K562 (cell line): ENCODE results near the gene BHLHE23. TPM values are rescaled to one million over a fixed set of nuclear protein-coding genes. Genes with fewer than 3 reads are reported as not detected.

ENCODE experiments used
- ATAC-seq: fragments of 200-7000 bp; cut with Tn5 transposase; 3 replicates; pipeline ENCODE4 v1.9.1; 2020; ENCODE audit warnings: moderate library complexity
- BruUV-seq: library from RNA; stranded (reverse); fragments of 400-500 nt; replicated peaks from 2 replicates; lab custom pipeline; 2021; lab: Mats Ljungman, UMichigan
- CTCF ChIA-PET: fragments of 300-600 bp; formaldehyde crosslinking; extraction: SDS; loops from one replicate; lab custom pipeline; 2021; ENCODE audit warnings: low intra/inter-chr PET ratio; lab: Yijun Ruan, JAX
- POLR2A ChIA-PET: fragments of 300-600, 350-650 bp; sonication (Branson Sonifier 250); formaldehyde crosslinking; extraction: SDS; loops from one replicate; lab custom pipeline; 2021; ENCODE audit warnings: antibody characterized with exemption, inconsistent platforms; lab: Yijun Ruan, JAX
- DNase-seq, 4 experiments: peaks; one replicate each; pipeline versions ENCODE4 v3.0.0 to v3.0.0-alpha.2; 2011 to 2018; ENCODE audit warnings: low spot score in 3 of 4, mixed read lengths in 3 of 4; ENCODE audit errors: extremely low read depth in 1 of 4
- FAIRE-seq: peaks from 2 replicates; lab custom pipeline; 2011; peaks lifted over from hg19 to GRCh38; lab: Jason Lieb, UNC
- H2AFZ ChIP-seq: 2 replicates; pipeline ENCODE4 v1.6.0; 2011; ENCODE audit warnings: low read depth, low read length, control low read depth, inconsistent platforms
- H3K27ac ChIP-seq: fragments of 200-600 bp; 3 replicates; pipeline ENCODE4 v1.8.0; 2011; ENCODE audit warnings: low read depth, mild to moderate bottlenecking, control low read depth, inconsistent platforms, low read length, moderate library complexity, mixed read lengths; ENCODE audit errors: extremely low read depth
- H3K27me3 ChIP-seq, 2 experiments: fragments of 300-600 bp in 1 of 2; 2 replicates in 1 of 2; 3 replicates in 1 of 2; pipeline versions ENCODE4 v1.6.0 to v1.8.0; 2011; ENCODE audit warnings: inconsistent platforms in 2 of 2, low read length in 2 of 2, mild to moderate bottlenecking in 1 of 2, mixed read lengths in 1 of 2, moderate library complexity in 1 of 2; ENCODE audit not compliant: control insufficient read depth in 2 of 2, insufficient read depth in 2 of 2
- H3K36me3 ChIP-seq: fragments of 300-600 bp; 3 replicates; pipeline ENCODE4 v1.8.0; 2011; ENCODE audit warnings: mild to moderate bottlenecking, low read length, inconsistent platforms; ENCODE audit not compliant: control insufficient read depth, insufficient read depth
- H3K4me1 ChIP-seq, 2 experiments: fragments of 200-600 bp in 1 of 2; replicated peaks in 1 of 2; 2 replicates in 1 of 2; 3 replicates in 1 of 2; pipeline versions ENCODE4 v1.5.1 to v1.8.0; 2011; ENCODE audit warnings: inconsistent platforms in 2 of 2, low read length in 2 of 2, mild to moderate bottlenecking in 1 of 2, mixed read lengths in 1 of 2, moderate library complexity in 1 of 2; ENCODE audit not compliant: control insufficient read depth in 2 of 2, insufficient read depth in 2 of 2
- H3K4me2 ChIP-seq: 2 replicates; pipeline ENCODE4 v1.6.1; 2011; ENCODE audit warnings: low read length, control low read depth, inconsistent platforms, mixed read lengths; ENCODE audit not compliant: insufficient read depth
- H3K4me3 ChIP-seq: fragments of 200-600 bp; sonication (generic), shearing (Covaris generic); 2 replicates; pipeline ENCODE4 v1.5.1; 2016; ENCODE audit warnings: control low read depth, inconsistent platforms
- H3K79me2 ChIP-seq: fragments of 200-600 bp; 3 replicates; pipeline ENCODE4 v1.8.0; 2011; ENCODE audit warnings: low read length, inconsistent platforms; ENCODE audit not compliant: control insufficient read depth, insufficient read depth
- H3K9ac ChIP-seq, 2 experiments: 2 replicates each; pipeline versions ENCODE4 v1.6.0 to v1.6.1; 2011; ENCODE audit warnings: low read depth in 2 of 2, low read length in 2 of 2, control low read depth in 1 of 2, inconsistent platforms in 1 of 2, mild to moderate bottlenecking in 1 of 2, mixed read lengths in 1 of 2; ENCODE audit not compliant: insufficient read depth in 1 of 2
- H3K9me1 ChIP-seq: one replicate; pipeline ENCODE4 v1.6.0; 2011; ENCODE audit warnings: inconsistent platforms, mild to moderate bottlenecking, low read length, moderate library complexity; ENCODE audit not compliant: control insufficient read depth, insufficient read depth
- H3K9me3 ChIP-seq: replicated peaks from 2 replicates; pipeline ENCODE4 v1.5.1; 2011; ENCODE audit warnings: low read depth, low read length, inconsistent platforms; ENCODE audit not compliant: control insufficient read depth, insufficient read depth
- H4K20me1 ChIP-seq: replicated peaks from 2 replicates; pipeline ENCODE4 v1.6.1; 2011; ENCODE audit warnings: low read length, inconsistent platforms, mixed read lengths; ENCODE audit not compliant: control insufficient read depth, insufficient read depth
- CBX5 ChIP-seq: IDR thresholded peaks from 2 replicates; pipeline ENCODE4 v1.6.1; 2014; ENCODE audit warnings: low read depth, borderline replicate concordance
- CXXC5 ChIP-seq: fragments of 250-450 bp; sonication (Bioruptor Pico); IDR thresholded peaks from 2 replicates; pipeline ENCODE4 v1.8.0; 2022; ENCODE audit warnings: inconsistent platforms, mild to moderate bottlenecking, moderate library complexity
- GATAD2A ChIP-seq: fragments of 450-650 bp; IDR thresholded peaks from 2 replicates; pipeline ENCODE4 v1.6.1; 2017
- ZNF263 ChIP-seq: sonication (generic); formaldehyde crosslinking; IDR thresholded peaks from 2 replicates; pipeline ENCODE4 v1.8.0; 2022; ENCODE audit warnings: mild to moderate bottlenecking, missing genetic modification reagents, borderline replicate concordance
- ZNF436 ChIP-seq: fragments of 250-450, 450-650 bp; sonication (Bioruptor Pico); formaldehyde crosslinking; IDR thresholded peaks from 2 replicates; pipeline ENCODE4 v1.7.0; 2020; ENCODE audit warnings: mild to moderate bottlenecking
- ZNF561 ChIP-seq: fragments of 450-650 bp; formaldehyde crosslinking; conservative IDR thresholded peaks from 2 replicates; pipeline ENCODE4 v1.4.0; 2020; ENCODE audit warnings: mild to moderate bottlenecking, moderate library complexity
- WGBS: fragments of 100-300 bp; shearing (Covaris generic); methylation state at CpG from one replicate; pipeline ENCODE4 v1.1.6; 2016; ENCODE audit warnings: low coverage, mixed read lengths; ENCODE audit not compliant: insufficient coverage; ENCODE audit errors: missing lambda C conversion rate; 5-methylcytosine and 5-hydroxymethylcytosine counted together
- in situ Hi-C: fragments of 300-500 bp; cut with MboI; formaldehyde crosslinking; loops from 4 replicates; pipeline ENCODE4 v1.15.0; 2018; ENCODE audit warnings: inconsistent platforms, mixed read lengths
- intact Hi-C: fragments of 100-400 bp; cut with micrococcal nuclease; formaldehyde crosslinking; loops from 2 replicates; pipeline ENCODE4 v1.14.2; 2022
- polyA plus RNA-seq, 8 experiments: library from polyadenylated mRNA; depleted of rRNA in 4 of 8; stranded (reverse) in 5 of 8; unstranded in 3 of 8; fragments of >200 nt; fragmentation: Nextera tagmentation in 2 of 8; fragmentation: Illumina TruSeq in 1 of 8; extraction: Ambion mirVana in 2 of 8; extraction: Trizol in 1 of 8; gene quantifications; 2 replicates each; pipeline versions ENCODE4 v1.2.1 to v1.2.3, GENCODE V29; 2011 to 2014; ENCODE audit warnings: inconsistent platforms in 1 of 8, missing spikeins in 1 of 8
- total RNA-seq, 7 experiments: library from RNA; depleted of rRNA in 6 of 7; stranded (reverse); fragments of >200 nt in 6 of 7; fragmentation: Illumina TruSeq in 2 of 7; extraction: Trizol in 2 of 7; gene quantifications; 2 replicates each; pipeline versions ENCODE4 v1.2.1 to v1.2.3, GENCODE V29; 2011 to 2021; ENCODE audit warnings: low replicate concordance in 1 of 7
- TF ChIP-seq, protein P1 (sequence below): fragments of 450-650 bp; conservative IDR thresholded peaks from 2 replicates; pipeline ENCODE4 v1.6.1; 2016; ENCODE audit warnings: missing genetic modification characterization, low read depth, mild to moderate bottlenecking, control low read depth, missing compliant biosample characterization
- TF ChIP-seq, protein P2 (sequence below): fragments of 450-650 bp; IDR thresholded peaks from 2 replicates; pipeline ENCODE4 v1.7.1; 2018; ENCODE audit warnings: mild to moderate bottlenecking, low read depth; ENCODE audit not compliant: partially characterized antibody

BHLHE23 gene
- total and polyA plus RNA-seq, 9 of the 15 experiments (the other 6 are each of a cell fraction or from before 2014, with no cell fraction given) = not detected

DNA sequence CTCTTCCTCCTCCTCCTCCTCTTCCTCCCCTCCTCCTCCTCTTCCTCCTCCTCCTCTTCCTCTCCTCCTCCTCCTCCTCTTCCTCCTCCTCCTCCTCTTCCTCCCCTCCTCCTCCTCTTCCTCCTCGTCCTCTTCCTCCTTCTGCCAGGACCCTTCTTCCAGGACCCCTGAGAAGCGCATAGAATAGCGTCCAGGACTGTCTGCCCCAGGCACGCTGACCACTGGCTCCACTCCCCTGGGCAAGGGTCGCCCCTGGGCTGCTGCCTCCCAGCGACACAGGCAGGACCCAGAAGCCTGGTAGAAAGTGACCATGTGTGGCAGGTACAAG, 42.4 kb upstream of the BHLHE23 start:
- H3K9ac ChIP-seq = no peak overlapping the region
- no peaks in the 10 kb centered on the region for H3K9me3 ChIP-seq
- no peak overlapping the region for H2AFZ ChIP-seq
- intact Hi-C loops (no loop called here), in situ Hi-C loops (no loop called here)
- ChIA-PET POLR2A (no interaction called here), CTCF (no interaction called here)
- no peak for ATAC-seq
- no peaks in the 10 kb centered on the region for H3K79me2 ChIP-seq
- H3K9me1 ChIP-seq = peaks cover 4% of the 10 kb centered on the region
- no peaks in the 10 kb centered on the region for H3K36me3 ChIP-seq
- TF ChIP-seq ZNF263 (CRISPR knock-in tag) (peak; percentile 96), CBX5 (no peak)
- no peak for FAIRE-seq
- no peak overlapping the region for H3K4me3 ChIP-seq
- WGBS = 3% methylated on average over 5 of the region's 6 CpGs
- peaks cover 0 to 6% of the 10 kb centered on the region in 2 experiments; a peak in 3 of 5 replicates for H3K4me1 ChIP-seq
- peaks cover 5% of the 10 kb centered on the region for H4K20me1 ChIP-seq
- H3K4me2 ChIP-seq = no peak overlapping the region
- no peak overlapping the region for H3K27ac ChIP-seq
- H3K27me3 ChIP-seq = peaks cover 26 to 85% of the 10 kb centered on the region in 2 experiments
- no peak for DNase-seq
- BruUV-seq = no TSS peak

DNA sequence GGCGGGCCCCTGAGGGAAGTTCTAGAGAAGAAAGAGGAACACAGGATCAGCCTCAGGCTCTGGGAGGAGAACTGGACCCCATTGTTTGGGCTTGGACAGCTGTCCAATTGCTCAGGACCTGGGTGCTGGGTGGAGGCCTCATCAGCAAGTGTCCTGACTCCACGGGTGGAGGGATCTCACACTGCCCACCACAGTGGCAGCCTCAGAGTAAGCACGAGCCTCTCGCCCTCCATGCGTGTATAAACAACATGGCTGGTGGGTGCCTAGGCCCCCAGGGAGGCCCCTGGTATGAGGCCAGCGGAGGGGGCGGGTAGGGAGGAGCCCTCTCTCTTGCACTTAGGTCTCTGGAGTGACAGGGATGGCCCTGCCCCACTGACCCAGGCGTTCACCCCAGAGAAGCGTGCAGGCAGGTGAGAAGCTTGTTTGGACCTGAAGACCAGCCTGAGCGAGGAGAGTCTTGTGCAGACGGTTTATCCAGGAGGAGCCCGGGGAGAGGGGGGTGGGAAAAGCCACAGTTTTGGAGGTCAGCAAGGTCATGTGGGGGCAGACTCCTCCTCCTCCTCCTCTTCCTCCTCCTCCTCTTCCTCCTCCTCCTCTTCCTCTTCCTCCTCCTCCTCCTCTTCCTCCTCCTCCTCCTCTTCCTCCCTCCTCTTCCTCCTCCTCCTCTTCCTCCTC, 41.9 kb upstream of the BHLHE23 start:
- in situ Hi-C loops (no loop called here), intact Hi-C loops (no loop called here)
- WGBS = 4% methylated on average over 7 of the region's 12 CpGs
- Histone ChIP-seq H4K20me1 (peaks cover 5% of the 10 kb centered on the region), H3K9ac (no peak overlapping the region), H3K4me3 (no peak overlapping the region), H3K4me1 (peaks cover 0 to 11% of the 10 kb centered on the region in 2 experiments; a peak in 3 of 5 replicates), H3K27me3 (peaks cover 31 to 85% of the 10 kb centered on the region in 2 experiments), H3K79me2 (no peaks in the 10 kb centered on the region), H3K4me2 (no peak overlapping the region), H2AFZ (no peak overlapping the region), H3K27ac (no peak overlapping the region), H3K9me3 (no peaks in the 10 kb centered on the region), H3K36me3 (no peaks in the 10 kb centered on the region)
- ATAC-seq (no peak), FAIRE-seq (no peak), DNase-seq (no peak)
- no TSS peak for BruUV-seq
- CTCF ChIA-PET = no interaction called here
- POLR2A ChIA-PET = interaction anchor here (0.6 to 0.8 kb wide), 2 partner anchors 34 to 167 kb away, joined by 3 read pairs; partner anchors contain the start of gene YTHDF1
- TF ChIP-seq GATAD2A (no peak), ZNF436 (CRISPR knock-in tag) (no peak), ZNF263 (CRISPR knock-in tag) (peak; percentile 98), ZNF561 (CRISPR knock-in tag) (no peak), CXXC5 (CRISPR knock-in tag) (no peak)
- TF ChIP-seq, protein P1, sequence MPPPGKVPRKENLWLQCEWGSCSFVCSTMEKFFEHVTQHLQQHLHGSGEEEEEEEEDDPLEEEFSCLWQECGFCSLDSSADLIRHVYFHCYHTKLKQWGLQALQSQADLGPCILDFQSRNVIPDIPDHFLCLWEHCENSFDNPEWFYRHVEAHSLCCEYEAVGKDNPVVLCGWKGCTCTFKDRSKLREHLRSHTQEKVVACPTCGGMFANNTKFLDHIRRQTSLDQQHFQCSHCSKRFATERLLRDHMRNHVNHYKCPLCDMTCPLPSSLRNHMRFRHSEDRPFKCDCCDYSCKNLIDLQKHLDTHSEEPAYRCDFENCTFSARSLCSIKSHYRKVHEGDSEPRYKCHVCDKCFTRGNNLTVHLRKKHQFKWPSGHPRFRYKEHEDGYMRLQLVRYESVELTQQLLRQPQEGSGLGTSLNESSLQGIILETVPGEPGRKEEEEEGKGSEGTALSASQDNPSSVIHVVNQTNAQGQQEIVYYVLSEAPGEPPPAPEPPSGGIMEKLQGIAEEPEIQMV (tag) = no peak
- TF ChIP-seq, protein P2, sequence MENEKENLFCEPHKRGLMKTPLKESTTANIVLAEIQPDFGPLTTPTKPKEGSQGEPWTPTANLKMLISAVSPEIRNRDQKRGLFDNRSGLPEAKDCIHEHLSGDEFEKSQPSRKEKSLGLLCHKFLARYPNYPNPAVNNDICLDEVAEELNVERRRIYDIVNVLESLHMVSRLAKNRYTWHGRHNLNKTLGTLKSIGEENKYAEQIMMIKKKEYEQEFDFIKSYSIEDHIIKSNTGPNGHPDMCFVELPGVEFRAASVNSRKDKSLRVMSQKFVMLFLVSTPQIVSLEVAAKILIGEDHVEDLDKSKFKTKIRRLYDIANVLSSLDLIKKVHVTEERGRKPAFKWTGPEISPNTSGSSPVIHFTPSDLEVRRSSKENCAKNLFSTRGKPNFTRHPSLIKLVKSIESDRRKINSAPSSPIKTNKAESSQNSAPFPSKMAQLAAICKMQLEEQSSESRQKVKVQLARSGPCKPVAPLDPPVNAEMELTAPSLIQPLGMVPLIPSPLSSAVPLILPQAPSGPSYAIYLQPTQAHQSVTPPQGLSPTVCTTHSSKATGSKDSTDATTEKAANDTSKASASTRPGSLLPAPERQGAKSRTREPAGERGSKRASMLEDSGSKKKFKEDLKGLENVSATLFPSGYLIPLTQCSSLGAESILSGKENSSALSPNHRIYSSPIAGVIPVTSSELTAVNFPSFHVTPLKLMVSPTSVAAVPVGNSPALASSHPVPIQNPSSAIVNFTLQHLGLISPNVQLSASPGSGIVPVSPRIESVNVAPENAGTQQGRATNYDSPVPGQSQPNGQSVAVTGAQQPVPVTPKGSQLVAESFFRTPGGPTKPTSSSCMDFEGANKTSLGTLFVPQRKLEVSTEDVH = no peak
- TF ChIP-seq, all 486 proteins: peak for 1
- H3K9me1 ChIP-seq = peaks cover 4% of the 10 kb centered on the region
